Tibial artery (tissue), 4 donors: Measurements from ENCODE around the gene ATP6V0C.

Experiments used
- DNase-seq, 2 donors: peaks; one replicate each; pipeline ENCODE4 v3.0.0-alpha.2; 2019
- H3K27ac ChIP-seq, 2 donors: fragments of 200-600 bp; sonication (generic) in 1 of 2; 1 replicate in 1 of 2; 2 replicates in 1 of 2; pipeline ENCODE4 v1.5.1; 2018 to 2019; ENCODE audit warnings: mild to moderate bottlenecking in 1 of 2
- H3K27me3 ChIP-seq, 2 donors: fragments of 200-600 bp; sonication (generic) in 1 of 2; one replicate each; pipeline versions ENCODE4 v1.5.1 to v1.6.0; 2016 to 2019
- H3K36me3 ChIP-seq, 3 donors: fragments of 200-600 bp; sonication (generic) in 2 of 3; one replicate each; pipeline ENCODE4 v1.5.1; 2016 to 2019; ENCODE audit warnings: mild to moderate bottlenecking in 2 of 3
- H3K4me1 ChIP-seq, 4 donors: fragments of 200-600 bp; sonication (generic) in 2 of 4; 1 replicate in 3 of 4; 2 replicates in 1 of 4; pipeline ENCODE4 v1.5.1; 2016 to 2019
- H3K4me3 ChIP-seq, 2 donors: fragments of 200-600 bp; sonication (generic) in 1 of 2; 1 replicate in 1 of 2; 2 replicates in 1 of 2; pipeline ENCODE4 v1.5.1; 2018 to 2019; ENCODE audit warnings: mild to moderate bottlenecking in 2 of 2
- H3K9me3 ChIP-seq, 3 donors: fragments of 200-600 bp; sonication (generic) in 1 of 3; one replicate each; pipeline ENCODE4 v1.5.1; 2016 to 2019
- intact Hi-C: fragments of 100-400 bp; cut with DNase I; formaldehyde crosslinking; loops from one replicate; pipeline ENCODE4 v1.15.0; 2023; ENCODE audit warnings: low total_unique reads
- TF ChIP-seq, protein P1 (sequence below), 2 experiments: fragments of 200-600 bp in 1 of 2; fragments of 450-650 bp in 1 of 2; IDR thresholded peaks; one replicate each; pipeline ENCODE4 v1.5.1; 2017 to 2019; ENCODE audit warnings: antibody characterized with exemption in 2 of 2, mild to moderate bottlenecking in 1 of 2, moderate library complexity in 1 of 2

Gene ATP6V0C

DNA sequence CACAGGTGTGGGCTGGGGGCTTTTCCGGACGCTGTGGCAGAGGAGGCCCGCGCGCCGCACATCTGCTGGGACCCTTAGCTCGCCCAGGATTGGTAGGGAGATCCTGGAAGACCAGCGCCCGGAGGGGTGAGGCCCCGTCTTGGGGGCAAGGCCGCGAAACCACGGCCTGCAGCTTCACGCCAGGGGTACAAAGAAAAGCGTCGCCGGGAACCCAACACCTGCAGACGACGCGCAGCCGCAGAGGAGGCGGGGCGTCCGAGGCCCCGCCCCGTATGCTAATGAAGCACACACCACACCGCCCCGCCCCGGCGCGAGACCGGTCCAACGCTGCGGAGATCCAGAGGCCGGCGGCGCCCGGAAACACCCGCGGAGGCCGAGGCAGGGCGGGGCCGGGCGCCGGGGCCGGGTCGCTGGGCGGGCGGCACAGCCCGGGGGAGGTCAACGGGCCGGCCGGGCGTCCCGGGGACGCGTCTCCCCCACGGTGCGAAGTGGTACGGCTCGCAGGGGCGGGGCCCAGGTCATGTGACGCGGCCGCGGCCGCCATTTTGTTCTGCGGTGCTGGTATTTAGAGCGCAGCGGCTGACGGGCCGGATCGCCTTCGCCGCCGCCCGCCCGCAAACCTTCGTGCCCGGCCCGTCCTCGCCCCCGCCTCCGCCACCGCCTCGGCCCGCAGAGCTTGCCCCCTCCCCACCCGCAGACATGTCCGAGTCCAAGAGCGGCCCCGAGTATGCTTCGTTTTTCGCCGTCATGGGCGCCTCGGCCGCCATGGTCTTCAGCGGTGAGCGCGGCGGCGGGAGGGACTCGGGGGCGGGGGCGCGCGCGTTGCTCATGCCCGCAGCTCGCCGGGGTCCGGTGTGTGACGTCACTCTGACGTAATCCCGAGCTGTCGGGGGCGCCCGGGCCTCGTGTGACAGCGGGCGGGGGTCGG lies at the start of gene ATP6V0C:
TSS of gene ATP6V0C (plus strand) at position 548 of the 928 bp plus-strand sequence. CDS start at position 700, 152 bp downstream.
- intact Hi-C loops: no loop called here
- TF ChIP-seq, protein P1, sequence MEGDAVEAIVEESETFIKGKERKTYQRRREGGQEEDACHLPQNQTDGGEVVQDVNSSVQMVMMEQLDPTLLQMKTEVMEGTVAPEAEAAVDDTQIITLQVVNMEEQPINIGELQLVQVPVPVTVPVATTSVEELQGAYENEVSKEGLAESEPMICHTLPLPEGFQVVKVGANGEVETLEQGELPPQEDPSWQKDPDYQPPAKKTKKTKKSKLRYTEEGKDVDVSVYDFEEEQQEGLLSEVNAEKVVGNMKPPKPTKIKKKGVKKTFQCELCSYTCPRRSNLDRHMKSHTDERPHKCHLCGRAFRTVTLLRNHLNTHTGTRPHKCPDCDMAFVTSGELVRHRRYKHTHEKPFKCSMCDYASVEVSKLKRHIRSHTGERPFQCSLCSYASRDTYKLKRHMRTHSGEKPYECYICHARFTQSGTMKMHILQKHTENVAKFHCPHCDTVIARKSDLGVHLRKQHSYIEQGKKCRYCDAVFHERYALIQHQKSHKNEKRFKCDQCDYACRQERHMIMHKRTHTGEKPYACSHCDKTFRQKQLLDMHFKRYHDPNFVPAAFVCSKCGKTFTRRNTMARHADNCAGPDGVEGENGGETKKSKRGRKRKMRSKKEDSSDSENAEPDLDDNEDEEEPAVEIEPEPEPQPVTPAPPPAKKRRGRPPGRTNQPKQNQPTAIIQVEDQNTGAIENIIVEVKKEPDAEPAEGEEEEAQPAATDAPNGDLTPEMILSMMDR (IDR thresholded peaks at IDR 0.05): no peak

DNA sequence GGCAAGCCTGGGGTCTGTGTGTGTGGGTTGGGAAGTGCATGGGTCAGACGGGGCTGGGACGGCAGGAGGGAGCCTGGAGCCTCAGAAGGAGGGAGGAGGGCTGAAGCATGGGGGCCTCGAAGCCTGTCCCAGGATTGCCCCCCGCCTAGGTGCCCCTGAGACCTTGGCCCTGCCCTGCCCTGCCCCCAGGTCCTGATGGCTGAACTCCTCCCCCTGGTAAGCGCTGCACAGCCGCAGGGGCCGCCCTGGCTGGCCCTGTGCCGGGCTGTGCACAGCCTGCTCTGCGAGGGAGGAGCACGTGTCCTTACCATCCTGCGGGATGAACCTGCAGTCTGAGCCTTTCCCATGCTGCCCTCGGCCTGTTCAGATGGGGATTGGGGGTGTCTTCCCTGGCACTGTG lies 49.4 kb upstream of the ATP6V0C start:
- no peak for DNase-seq
- Histone ChIP-seq H3K4me1 (peaks cover 11 to 35% (median 29%) of the 10 kb centered on the region in 4 donors), H3K9me3 (no peaks in the 10 kb centered on the region), H3K27ac (no peak overlapping the region), H3K27me3 (peaks cover 0 to 32% of the 10 kb centered on the region in 2 donors), H3K36me3 (no peaks in the 10 kb centered on the region), H3K4me3 (no peak overlapping the region)
- TF ChIP-seq, protein P1 (IDR thresholded peaks at IDR 0.05): no peak
- intact Hi-C loops: no loop called here

More for the DNA sequence above, at the start of gene ATP6V0C:
- H3K27me3 ChIP-seq: no peaks in the 10 kb centered on the region
- peaks cover 0 to 5% (median 0%) of the 10 kb centered on the region in 3 donors for H3K36me3 ChIP-seq
- DNase-seq: peak; percentile 94 to 95
- peak within 1 kb of the TSS; percentile 89 to 99 for H3K4me3 ChIP-seq
- no peaks in the 10 kb centered on the region for H3K9me3 ChIP-seq
- peaks cover 0 to 58% (median 55%) of the 10 kb centered on the region in 4 donors for H3K4me1 ChIP-seq
- H3K27ac ChIP-seq: peak within 1 kb of the TSS; percentile 99

GRCh38 chr16:2465653-2466415 lies 47.9 kb upstream of the ATP6V0C start:
- intact Hi-C loops: no loop called here
- H3K4me1 ChIP-seq: peaks cover 1 to 36% (median 26%) of the 10 kb centered on the region in 4 donors
- no peak overlapping the region for H3K27ac ChIP-seq

GRCh38 chr16:2466667-2467527 lies 46.9 kb upstream of the ATP6V0C start:
- intact Hi-C loops: no loop called here
- H3K36me3 ChIP-seq: no peaks in the 10 kb centered on the region
- peaks cover 6 to 47% (median 36%) of the 10 kb centered on the region in 4 donors for H3K4me1 ChIP-seq
- no peaks in the 10 kb centered on the region for H3K9me3 ChIP-seq
- no peak for DNase-seq
- H3K27ac ChIP-seq: no peak overlapping the region
- H3K4me3 ChIP-seq: peak overlapping the region; percentile 49 to 66
- peaks cover 6 to 57% of the 10 kb centered on the region in 2 donors for H3K27me3 ChIP-seq
- TF ChIP-seq, protein P1 (IDR thresholded peaks at IDR 0.05): no peak

More at GRCh38 chr16:2465653-2466415, 47.9 kb upstream of the ATP6V0C start:
- TF ChIP-seq, protein P1 (IDR thresholded peaks at IDR 0.05): no peak
- Histone ChIP-seq H3K4me3 (no peak overlapping the region), H3K27me3 (peaks cover under 1 to 47% of the 10 kb centered on the region in 2 donors), H3K36me3 (no peaks in the 10 kb centered on the region), H3K9me3 (no peaks in the 10 kb centered on the region)
- DNase-seq: no peak
